Fibroblast of lung (primary cell): Measurements from ENCODE around the gene CAMSAP2.

Experiments used
- CTCF ChIP-seq, 2 donors: IDR thresholded peaks in 1 of 2; conservative IDR thresholded peaks in 1 of 2; 1 replicate in 1 of 2; 2 replicates in 1 of 2; pipeline ENCODE4 v1.5.1; 2011 to 2012; ENCODE audit warnings: low read length in 2 of 2, control low read depth in 1 of 2, inconsistent platforms in 1 of 2, low read depth in 1 of 2, mild to moderate bottlenecking in 1 of 2
- EZH2 ChIP-seq: IDR thresholded peaks from 2 replicates; pipeline ENCODE4 v1.5.1; 2012; ENCODE audit warnings: low read length, control low read depth, mild to moderate bottlenecking; ENCODE audit errors: missing control alignments

DNA sequence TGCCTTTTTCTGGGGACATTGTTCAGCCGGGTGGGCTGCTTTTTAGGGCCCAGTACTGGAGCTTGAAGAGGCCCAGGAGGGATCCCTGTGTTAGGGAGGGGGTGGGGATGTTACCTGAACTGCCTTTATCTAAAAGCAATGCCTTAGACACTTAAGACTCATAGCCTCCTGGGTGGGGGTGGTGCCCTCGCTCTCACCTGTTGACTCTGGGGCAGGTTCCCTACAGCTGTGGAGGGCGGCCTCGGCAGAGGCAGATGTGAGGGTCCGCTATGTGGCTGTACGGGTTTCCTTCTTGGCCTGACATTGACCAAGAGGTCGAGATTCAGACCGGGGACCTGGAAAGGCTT, 156.7 kb downstream of the CAMSAP2 start:
- no peak for TF ChIP-seq CTCF (conservative IDR thresholded peaks at IDR 0.05 in 1 of 2, IDR thresholded peaks at IDR 0.05 in 1 of 2; ENCODE audit: low read depth in 1 of 2, low read length in 2 of 2)
- TF ChIP-seq EZH2 = no peak
